22Rv1 (cell line): Measurements from ENCODE around the gene AGXT2.

Experiments
- CTCF ChIP-seq: fragments of 450-650 bp; IDR thresholded peaks from 2 replicates; pipeline ENCODE4 v1.5.1; 2017; ENCODE audit warnings: mild to moderate bottlenecking
- ZFX ChIP-seq: fragments of 450-650 bp; IDR thresholded peaks from 2 replicates; pipeline ENCODE4 v1.6.1; 2017; ENCODE audit warnings: antibody characterized with exemption, borderline replicate concordance

- TF ChIP-seq CTCF (no peak), ZFX (no peak)
These were observed 35.0 kb downstream of the AGXT2 start for GRCh38 chr5:35012796-35013195.
